Kidney capillary endothelial cell (primary cell): ENCODE measurements around the gene FAT2.

Source experiments
- DNase-seq: peaks from one replicate; pipeline ENCODE4 v3.0.0-alpha.2; 2018; ENCODE audit warnings: low spot score

The FAT2 gene

DNA sequence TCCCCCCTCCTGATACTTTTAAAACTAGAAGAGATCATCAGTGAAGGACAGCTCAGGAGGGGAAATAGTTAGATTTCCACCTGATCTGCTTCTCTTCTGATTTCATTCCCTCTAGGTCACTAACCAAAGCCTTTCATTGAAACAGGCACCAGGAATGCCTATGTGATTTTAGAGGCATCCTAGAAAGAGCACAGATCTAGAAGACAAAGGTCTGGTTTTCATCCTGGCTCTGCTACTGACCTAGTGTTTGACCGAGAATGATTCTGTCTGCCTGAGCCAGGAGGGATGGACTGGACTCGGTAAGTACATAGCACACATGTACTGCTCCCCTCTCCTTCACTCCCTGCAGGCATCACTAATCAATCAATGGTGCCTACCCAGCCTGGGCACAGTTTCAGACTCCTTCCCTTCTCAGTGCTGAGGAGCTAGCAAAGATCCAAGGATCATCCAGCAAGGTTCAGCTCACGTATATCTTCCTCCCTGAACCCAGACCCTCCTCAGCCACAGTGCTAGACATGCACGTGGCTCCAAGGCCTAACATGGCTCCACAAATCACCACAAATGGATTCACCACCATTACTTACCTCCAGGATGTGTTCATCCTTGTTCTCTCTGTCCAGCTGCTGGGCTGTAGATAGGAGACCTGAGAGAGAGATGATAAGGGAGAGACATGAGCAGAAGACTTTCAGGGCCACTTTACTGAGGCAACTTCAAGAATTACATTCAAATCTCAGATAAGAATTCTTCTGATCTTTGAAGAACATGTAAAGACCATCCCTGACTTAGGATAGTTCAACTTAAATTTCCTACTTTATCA, 35.2 kb downstream of the FAT2 start:
- DNase-seq, result no peak

DNA sequence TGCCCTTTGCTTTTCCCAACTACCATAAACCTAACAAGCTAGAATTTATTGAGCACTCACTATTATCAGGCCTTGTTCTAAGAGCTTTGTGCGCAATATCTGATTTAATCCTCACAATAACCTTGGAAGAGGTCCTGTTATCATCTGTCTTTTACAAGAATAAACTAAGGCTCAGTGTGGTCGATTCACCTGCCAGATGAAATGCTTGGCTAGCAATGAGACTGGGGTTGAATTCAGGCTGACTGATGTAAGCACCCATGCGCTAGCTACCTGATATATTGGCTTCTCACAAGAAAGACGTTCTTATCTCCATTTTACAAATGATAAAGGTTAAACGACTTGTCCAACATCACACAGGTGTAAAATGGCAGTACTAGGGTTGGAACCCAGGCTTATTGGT, 37.4 kb downstream of the FAT2 start:
- no peak for DNase-seq

DNA sequence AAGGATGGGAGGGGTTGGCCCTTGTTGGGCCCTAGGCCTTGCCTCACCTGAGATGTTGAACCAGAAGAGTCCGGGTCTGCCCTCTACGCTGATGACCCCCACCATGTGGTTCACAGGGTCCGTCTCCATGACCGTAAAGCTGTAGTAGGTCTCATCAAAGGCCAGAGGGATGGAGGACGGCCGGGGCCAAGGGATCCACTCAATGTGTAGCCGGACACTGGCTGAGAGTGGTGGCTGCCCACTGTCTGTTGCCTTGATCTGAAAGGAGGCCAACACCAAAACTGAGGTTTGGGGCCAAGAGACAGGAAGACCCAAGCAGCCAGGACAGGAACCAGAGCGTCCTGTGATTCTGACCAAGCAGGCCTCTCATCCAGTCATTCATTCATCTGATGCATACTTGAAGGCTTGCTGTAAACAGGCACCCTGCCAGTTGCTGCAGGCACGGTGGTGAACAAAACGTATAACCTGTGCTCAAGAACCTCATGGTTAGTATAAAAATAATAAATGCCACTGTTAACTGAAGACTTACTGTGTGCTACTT, 37.9 kb downstream of the FAT2 start:
- no peak for DNase-seq

DNA sequence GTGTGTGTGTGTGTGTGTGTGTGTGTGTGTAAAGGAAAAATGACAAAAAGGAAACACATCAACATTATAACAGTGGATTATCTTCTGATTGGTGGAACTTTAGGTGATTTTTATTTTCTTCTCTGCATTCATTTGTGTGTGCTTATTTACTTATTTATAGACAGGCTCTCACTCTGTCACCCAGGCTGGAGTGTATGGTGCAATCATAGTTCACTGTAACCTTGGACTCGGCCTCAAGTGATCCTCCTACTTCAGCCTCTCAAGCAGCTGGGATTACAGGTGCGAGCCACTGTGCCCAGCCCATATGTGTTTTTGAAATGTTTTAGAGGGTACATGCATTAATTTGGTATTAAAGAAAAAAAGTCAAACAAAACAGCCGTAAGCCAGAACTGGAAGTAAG, 39.1 kb downstream of the FAT2 start:
- DNase-seq, result no peak

DNA sequence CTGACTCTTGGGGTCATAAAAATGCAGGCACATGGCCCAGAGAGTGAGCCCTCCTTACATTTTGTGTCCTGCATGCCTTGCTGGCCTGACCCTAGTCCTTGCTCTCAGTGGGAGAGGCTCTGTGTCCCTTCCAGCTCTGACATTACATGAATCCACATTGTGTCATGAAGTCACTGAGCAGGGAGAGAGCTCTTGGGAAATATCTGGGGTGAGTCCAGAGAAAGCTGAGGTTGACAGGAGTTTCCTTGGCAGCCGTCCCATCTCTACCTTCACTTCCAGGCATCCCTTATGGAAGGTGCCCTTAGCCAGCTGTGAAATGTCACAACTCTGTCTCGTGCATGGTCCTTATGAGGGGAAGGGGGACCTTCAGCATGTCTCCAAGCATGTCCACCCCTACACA, 41.0 kb downstream of the FAT2 start:
- DNase-seq, result no peak

DNA sequence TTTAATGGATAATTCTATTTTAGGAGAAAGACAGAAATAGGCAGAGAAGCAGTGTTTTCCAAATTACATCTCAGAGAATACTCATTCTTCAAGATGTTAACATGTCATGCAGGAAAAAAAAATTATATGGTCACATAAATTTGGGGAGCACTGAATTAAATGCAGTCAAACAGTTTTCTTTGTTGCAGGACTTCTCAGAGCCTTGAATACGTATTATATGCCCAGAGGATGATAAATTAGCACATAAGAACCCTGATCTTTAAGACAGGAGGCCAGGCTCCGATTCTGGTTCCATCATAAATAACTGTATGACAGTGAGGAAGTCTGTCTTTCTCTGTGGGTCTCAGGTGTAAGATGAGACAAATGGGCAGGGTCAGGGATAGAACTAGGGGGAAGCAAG, 41.4 kb downstream of the FAT2 start:
- DNase-seq, result no peak

DNA sequence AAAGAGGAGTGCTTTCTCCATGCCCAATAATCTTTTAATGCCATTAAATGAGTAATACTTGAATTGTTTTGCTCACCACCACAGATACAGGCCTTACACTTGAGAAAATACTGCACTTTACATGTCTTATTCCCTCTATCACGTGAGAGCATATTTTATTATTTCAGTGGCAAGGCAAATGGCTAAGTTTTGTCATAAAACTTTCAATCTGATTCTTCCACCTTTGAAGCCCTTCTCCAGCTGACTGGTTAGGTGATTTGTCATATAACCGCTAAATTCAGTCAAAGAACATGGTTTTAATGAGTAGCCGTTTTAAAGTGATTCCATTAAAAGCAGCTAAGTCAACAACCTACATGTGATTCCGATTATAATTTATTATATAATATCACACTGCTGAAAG, 43.8 kb downstream of the FAT2 start:
- no peak for DNase-seq

DNA sequence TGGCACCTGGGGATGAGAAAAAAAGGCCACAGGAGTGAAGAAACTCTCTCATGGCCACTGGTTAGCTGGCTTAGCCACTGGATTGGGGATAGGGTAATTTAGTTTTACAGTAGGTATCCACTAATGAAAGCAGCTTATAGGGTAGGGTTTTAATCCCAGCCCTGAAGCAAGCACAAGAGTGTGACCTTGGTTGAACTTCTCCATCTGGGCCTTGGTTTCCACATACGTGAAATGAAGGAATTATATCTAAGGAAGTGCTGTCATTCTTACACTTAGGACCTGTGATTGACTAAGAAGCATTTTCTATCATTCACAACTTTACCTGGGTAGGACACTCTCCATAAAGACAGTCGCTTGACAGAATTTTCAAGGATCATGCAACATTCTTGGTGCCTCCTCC, 49.6 kb downstream of the FAT2 start:
- no peak for DNase-seq
